Ishikawa (cell line): Measurements from ENCODE around the gene MICAL3.

Experiments used
- CEBPB ChIP-seq: IDR thresholded peaks from 2 replicates; pipeline ENCODE4 v1.6.1; 2012
- CREB1 ChIP-seq: IDR thresholded peaks from 2 replicates; pipeline ENCODE4 v1.6.1; 2012; ENCODE audit warnings: low read depth
- EGR1 ChIP-seq: IDR thresholded peaks from 2 replicates; pipeline ENCODE4 v1.6.1; 2012
- EP300 ChIP-seq: IDR thresholded peaks from 2 replicates; pipeline ENCODE4 v1.6.1; 2012; ENCODE audit warnings: borderline replicate concordance
- FOXM1 ChIP-seq: IDR thresholded peaks from 2 replicates; pipeline ENCODE4 v1.6.1; 2012; ENCODE audit warnings: low read depth, borderline replicate concordance
- MAX ChIP-seq: IDR thresholded peaks from 2 replicates; pipeline ENCODE4 v1.6.1; 2012
- NFIC ChIP-seq: IDR thresholded peaks from 2 replicates; pipeline ENCODE4 v1.6.1; 2012
- RAD21 ChIP-seq: IDR thresholded peaks from 2 replicates; pipeline ENCODE4 v1.6.1; 2012; ENCODE audit warnings: low read depth
- REST ChIP-seq: IDR thresholded peaks from 2 replicates; pipeline ENCODE4 v1.6.1; 2012; ENCODE audit warnings: low read depth, mild to moderate bottlenecking
- TAF1 ChIP-seq: IDR thresholded peaks from 2 replicates; pipeline ENCODE4 v1.6.1; 2012; ENCODE audit warnings: low read depth, mild to moderate bottlenecking
- TCF12 ChIP-seq: IDR thresholded peaks from 2 replicates; pipeline ENCODE4 v1.6.1; 2012; ENCODE audit warnings: low read depth
- TEAD4 ChIP-seq: IDR thresholded peaks from 2 replicates; pipeline ENCODE4 v1.6.1; 2012
- USF1 ChIP-seq: IDR thresholded peaks from 2 replicates; pipeline ENCODE4 v1.6.1; 2012
- YY1 ChIP-seq: IDR thresholded peaks from 2 replicates; pipeline ENCODE4 v1.6.1; 2012; ENCODE audit warnings: low read depth
- ZBTB7A ChIP-seq: IDR thresholded peaks from 2 replicates; pipeline ENCODE4 v1.6.1; 2012; ENCODE audit warnings: low read depth

MICAL3 gene

GRCh38 chr22:17797721-17798559, 226.4 kb downstream of the MICAL3 start:
- TF ChIP-seq TEAD4: no peak
- TF ChIP-seq YY1: no peak
- TF ChIP-seq TCF12: no peak
- TF ChIP-seq EP300: no peak
- TF ChIP-seq CREB1: no peak
- no peak for TF ChIP-seq USF1
- TF ChIP-seq REST: no peak
- TF ChIP-seq NFIC: no peak
- no peak for TF ChIP-seq ZBTB7A
- no peak for TF ChIP-seq FOXM1
- TF ChIP-seq TAF1: no peak
- no peak for TF ChIP-seq RAD21
- TF ChIP-seq EGR1: no peak
- no peak for TF ChIP-seq MAX
- TF ChIP-seq CEBPB: no peak

GRCh38 chr22:17796695-17797094, 227.7 kb downstream of the MICAL3 start:
- TF ChIP-seq YY1: no peak

GRCh38 chr22:17795661-17796548, 228.5 kb downstream of the MICAL3 start:
- TF ChIP-seq USF1: no peak
- TF ChIP-seq RAD21: no peak
- no peak for TF ChIP-seq REST
- no peak for TF ChIP-seq FOXM1
- TF ChIP-seq ZBTB7A: no peak
- no peak for TF ChIP-seq EGR1
- TF ChIP-seq TAF1: no peak
- no peak for TF ChIP-seq EP300
- no peak for TF ChIP-seq NFIC
- no peak for TF ChIP-seq YY1
- TF ChIP-seq TCF12: no peak
- TF ChIP-seq CEBPB: no peak
- TF ChIP-seq TEAD4: no peak
- TF ChIP-seq MAX: no peak
- no peak for TF ChIP-seq CREB1

GRCh38 chr22:17794726-17795542, 229.4 kb downstream of the MICAL3 start:
- no peak for TF ChIP-seq EGR1
- no peak for TF ChIP-seq NFIC
- TF ChIP-seq RAD21: no peak
- TF ChIP-seq TAF1: no peak
- TF ChIP-seq ZBTB7A: no peak
- TF ChIP-seq REST: no peak
- TF ChIP-seq FOXM1: no peak
- TF ChIP-seq USF1: no peak
- no peak for TF ChIP-seq CREB1
- no peak for TF ChIP-seq MAX
